IPS-18a (cell line): Measurements from ENCODE around the gene PFAS.

Experiments
- H3K27ac ChIP-seq: one replicate; pipeline ENCODE4 v1.5.1; 2013; ENCODE audit warnings: low read length
- H3K27me3 ChIP-seq: one replicate; pipeline ENCODE4 v1.6.1; 2013; ENCODE audit warnings: mild to moderate bottlenecking, low read length; ENCODE audit not compliant: control insufficient read depth, insufficient read depth
- H3K36me3 ChIP-seq: one replicate; pipeline ENCODE4 v1.6.1; 2013; ENCODE audit warnings: low read depth, low read length; ENCODE audit not compliant: control insufficient read depth
- H3K4me1 ChIP-seq: one replicate; pipeline ENCODE4 v1.6.1; 2013; ENCODE audit warnings: low read depth, low read length; ENCODE audit not compliant: control insufficient read depth
- H3K4me3 ChIP-seq: one replicate; pipeline ENCODE4 v1.5.1; 2013; ENCODE audit warnings: low read length
- H3K9ac ChIP-seq: one replicate; pipeline ENCODE4 v1.6.1; 2013; ENCODE audit warnings: mild to moderate bottlenecking, low read length, moderate library complexity
- H3K9me3 ChIP-seq: one replicate; pipeline ENCODE4 v1.6.1; 2013; ENCODE audit warnings: low read depth, low read length; ENCODE audit not compliant: control insufficient read depth

The PFAS gene

GRCh38 chr17:8221663-8222379, 27.3 kb upstream of the PFAS start:
- Histone ChIP-seq H3K4me3 (peak overlapping the region; percentile 93), H3K36me3 (no peaks in the 10 kb centered on the region), H3K9ac (peak overlapping the region; percentile 93), H3K4me1 (no peaks in the 10 kb centered on the region), H3K27ac (peak overlapping the region; percentile 72), H3K9me3 (no peaks in the 10 kb centered on the region), H3K27me3 (no peaks in the 10 kb centered on the region)

DNA sequence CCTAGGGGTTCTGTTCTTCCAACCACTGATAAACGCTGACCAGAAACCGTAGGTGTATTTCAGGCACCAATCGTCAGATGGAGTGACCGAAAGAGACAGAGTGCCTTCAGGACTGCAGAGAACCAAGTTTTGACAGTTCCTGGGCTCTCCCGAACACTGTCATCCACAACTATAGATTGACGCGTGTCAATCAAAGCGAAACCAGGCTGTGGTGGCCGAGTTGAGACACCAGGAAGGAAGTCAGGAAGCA, 26.8 kb upstream of the PFAS start:
- H3K4me3 ChIP-seq: peak overlapping the region; percentile 93
- peak overlapping the region; percentile 14 for H3K9ac ChIP-seq
- peaks cover 2% of the 10 kb centered on the region for H3K4me1 ChIP-seq
- H3K36me3 ChIP-seq: no peaks in the 10 kb centered on the region
- no peaks in the 10 kb centered on the region for H3K27me3 ChIP-seq
- no peak overlapping the region for H3K27ac ChIP-seq
- H3K9me3 ChIP-seq: no peaks in the 10 kb centered on the region

DNA sequence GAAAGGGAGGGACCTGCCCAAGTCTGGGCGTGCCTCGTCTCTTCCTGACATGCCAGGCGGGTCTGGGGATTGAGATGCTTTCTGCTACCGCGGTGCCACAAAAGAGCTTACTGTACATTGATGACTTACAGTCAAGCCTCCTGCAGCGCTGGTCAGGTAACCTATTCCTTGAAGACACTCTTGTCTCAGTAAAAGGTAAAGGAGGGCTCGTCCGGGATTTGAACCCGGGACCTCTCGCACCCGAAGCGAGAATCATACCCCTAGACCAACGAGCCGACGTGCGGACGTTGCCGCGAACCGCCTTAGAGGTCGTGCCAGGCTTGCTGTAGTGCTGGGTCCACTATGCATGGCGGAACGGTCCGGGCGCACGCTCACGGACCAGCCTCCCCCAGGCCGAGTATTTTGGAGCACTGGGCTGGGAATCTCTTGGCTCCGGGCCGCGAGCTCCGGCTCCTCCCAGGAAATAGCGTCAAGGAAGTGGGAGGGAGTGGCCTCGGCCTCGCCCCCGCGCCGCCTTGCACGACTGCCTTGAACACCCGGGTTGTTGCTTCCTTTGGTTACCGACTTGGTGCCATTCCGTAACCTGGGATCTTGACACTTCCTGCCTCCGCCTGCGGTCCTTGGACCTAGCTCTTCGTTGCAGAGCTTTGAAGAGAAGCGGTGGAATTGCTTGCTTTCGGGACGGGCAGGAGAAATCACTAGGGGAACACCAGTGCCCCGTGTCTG, 26.3 kb upstream of the PFAS start:
- Histone ChIP-seq H3K9me3 (no peaks in the 10 kb centered on the region), H3K27me3 (no peaks in the 10 kb centered on the region), H3K27ac (peak overlapping the region; percentile 96), H3K36me3 (peaks cover 2% of the 10 kb centered on the region), H3K4me3 (peak overlapping the region; percentile 93), H3K4me1 (peaks cover 4% of the 10 kb centered on the region), H3K9ac (peak overlapping the region; percentile 87)

- H3K9me3 ChIP-seq: no peaks in the 10 kb centered on the region
- H3K4me3 ChIP-seq: peak overlapping the region; percentile 93
- H3K4me1 ChIP-seq: peaks cover 4% of the 10 kb centered on the region
- peak overlapping the region; percentile 96 for H3K27ac ChIP-seq
- no peaks in the 10 kb centered on the region for H3K27me3 ChIP-seq
- peak overlapping the region; percentile 87 for H3K9ac ChIP-seq
- peaks cover 10% of the 10 kb centered on the region for H3K36me3 ChIP-seq
These were observed 25.5 kb upstream of the PFAS start for GRCh38 chr17:8223356-8224126.

- Histone ChIP-seq H3K36me3 (peaks cover 26% of the 10 kb centered on the region), H3K9me3 (no peaks in the 10 kb centered on the region), H3K27me3 (no peaks in the 10 kb centered on the region), H3K9ac (no peak overlapping the region), H3K27ac (no peak overlapping the region), H3K4me3 (no peak overlapping the region), H3K4me1 (peaks cover 4% of the 10 kb centered on the region)
These were observed 23.9 kb upstream of the PFAS start for GRCh38 chr17:8224891-8225812.

- H3K36me3 ChIP-seq: peaks cover 32% of the 10 kb centered on the region
- H3K4me3 ChIP-seq: peak overlapping the region; percentile 81
- H3K27ac ChIP-seq: peak overlapping the region; percentile 61
- H3K4me1 ChIP-seq: peaks cover 4% of the 10 kb centered on the region
- peak overlapping the region; percentile 67 for H3K9ac ChIP-seq
- no peaks in the 10 kb centered on the region for H3K27me3 ChIP-seq
- no peaks in the 10 kb centered on the region for H3K9me3 ChIP-seq
These were observed 23.1 kb upstream of the PFAS start for GRCh38 chr17:8225813-8226535.

DNA sequence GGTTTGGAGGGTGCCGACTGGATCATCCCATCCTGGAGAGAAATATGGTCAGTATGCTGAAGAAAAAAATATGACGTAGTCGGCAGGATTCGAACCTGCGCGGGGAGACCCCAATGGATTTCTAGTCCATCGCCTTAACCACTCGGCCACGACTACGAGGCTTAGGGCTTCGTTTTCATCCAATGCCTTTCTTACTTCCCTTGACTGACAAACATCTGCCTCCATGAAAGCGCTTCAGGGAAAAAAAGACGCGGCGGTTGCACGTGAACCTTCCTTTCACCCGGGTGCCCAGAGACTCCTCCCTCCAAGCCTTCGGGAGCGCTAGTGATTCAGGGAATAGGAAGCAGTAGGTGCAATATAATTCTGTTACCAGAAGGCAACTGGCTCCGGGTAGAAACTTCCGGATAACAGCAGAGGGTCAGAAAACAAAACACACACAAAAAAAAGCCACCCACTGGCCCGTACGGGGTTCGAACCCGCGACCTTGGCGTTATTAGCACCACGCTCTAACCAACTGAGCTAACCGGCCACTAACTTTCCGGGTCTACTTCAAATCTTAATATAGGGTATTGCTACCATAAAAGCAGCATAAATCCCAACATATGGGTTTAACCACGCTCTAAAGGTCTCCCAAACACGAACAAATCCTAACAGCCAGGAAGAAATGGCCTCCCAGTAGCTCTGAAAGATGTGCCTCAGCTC, 22.4 kb upstream of the PFAS start:
- peaks cover 39% of the 10 kb centered on the region for H3K36me3 ChIP-seq
- peak overlapping the region; percentile 81 for H3K4me3 ChIP-seq
- H3K4me1 ChIP-seq: peaks cover 4% of the 10 kb centered on the region

DNA sequence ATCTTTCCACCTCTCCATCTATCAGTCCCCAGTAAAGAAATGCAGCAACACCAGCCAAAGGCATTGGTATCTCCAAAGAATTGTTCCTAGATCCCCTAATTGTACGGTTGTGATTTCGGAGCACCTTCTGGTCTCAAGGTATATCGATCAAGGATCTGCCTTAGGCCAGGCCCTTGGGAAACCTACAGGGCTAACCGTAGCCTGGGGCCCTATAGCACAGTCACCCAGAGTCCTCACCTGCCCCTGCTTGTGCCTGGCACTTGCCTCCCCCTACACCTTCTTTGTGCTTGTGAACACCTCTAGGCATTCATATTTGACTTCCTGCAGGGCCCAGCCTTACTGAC, 21.9 kb upstream of the PFAS start:
- H3K36me3 ChIP-seq: peaks cover 44% of the 10 kb centered on the region
- peak overlapping the region; percentile 67 for H3K9ac ChIP-seq
- peak overlapping the region; percentile 81 for H3K4me3 ChIP-seq
- H3K27ac ChIP-seq: peak overlapping the region; percentile 33
- peaks cover 4% of the 10 kb centered on the region for H3K4me1 ChIP-seq
- no peaks in the 10 kb centered on the region for H3K27me3 ChIP-seq
- no peaks in the 10 kb centered on the region for H3K9me3 ChIP-seq

More for the DNA sequence above, 22.4 kb upstream of the PFAS start:
- H3K9ac ChIP-seq: peak overlapping the region; percentile 67
- peak overlapping the region; percentile 61 for H3K27ac ChIP-seq
- H3K9me3 ChIP-seq: no peaks in the 10 kb centered on the region
- H3K27me3 ChIP-seq: no peaks in the 10 kb centered on the region

- no peak overlapping the region for H3K27ac ChIP-seq
- no peaks in the 10 kb centered on the region for H3K27me3 ChIP-seq
- H3K9ac ChIP-seq: no peak overlapping the region
- H3K36me3 ChIP-seq: peaks cover 84% of the 10 kb centered on the region
- H3K4me3 ChIP-seq: no peak overlapping the region
- H3K9me3 ChIP-seq: no peaks in the 10 kb centered on the region
- peaks cover 4% of the 10 kb centered on the region for H3K4me1 ChIP-seq
These were observed 17.4 kb upstream of the PFAS start for GRCh38 chr17:8231701-8232100.
